PC-9 (cell line): ENCODE data around the gene CPTP. TPM values are rescaled to one million over a fixed set of nuclear protein-coding genes. Genes with fewer than 3 reads are reported as not detected.

Source experiments
- BruUV-seq: library from RNA; stranded (reverse); fragments of 400-500 nt; replicated peaks from 2 replicates; lab custom pipeline; 2021; lab: Mats Ljungman, UMichigan
- CTCF ChIA-PET: fragments of 300-600 bp; sonication (Branson Sonifier 250); formaldehyde crosslinking; loops from one replicate; lab custom pipeline; 2022; ENCODE audit warnings: antibody characterized with exemption; lab: Charles Lee
- POLR2A ChIA-PET: fragments of 300-600 bp; sonication (Branson Sonifier 250); formaldehyde crosslinking; loops from one replicate; lab custom pipeline; 2022; ENCODE audit warnings: antibody characterized with exemption; ENCODE audit not compliant: unreplicated experiment; lab: Charles Lee
- DNase-seq, 2 experiments: peaks; one replicate each; pipeline versions ENCODE4 v3.0.0 to v3.0.0-alpha.2; 2015 to 2022; ENCODE audit warnings: mixed read lengths in 1 of 2
- H2AFZ ChIP-seq: fragments of 200-600 bp; sonication (generic); 2 replicates; pipeline ENCODE4 v1.8.1; 2017; ENCODE audit warnings: antibody characterized with exemption
- H3F3A ChIP-seq: fragments of 200-600 bp; sonication (generic); 2 replicates; pipeline ENCODE4 v1.8.1; 2017; ENCODE audit warnings: antibody characterized with exemption, mild to moderate bottlenecking, low read depth; ENCODE audit not compliant: insufficient read depth
- H3K27ac ChIP-seq: fragments of 200-600 bp; sonication (generic); 2 replicates; pipeline ENCODE4 v1.6.1; 2016; ENCODE audit warnings: mixed run types
- H3K27me3 ChIP-seq: fragments of 200-600 bp; sonication (generic); 2 replicates; pipeline ENCODE4 v1.6.1; 2016; ENCODE audit warnings: low read depth, mixed run types; ENCODE audit not compliant: insufficient read depth
- H3K36me3 ChIP-seq: fragments of 200-600 bp; sonication (generic); 2 replicates; pipeline ENCODE4 v1.6.1; 2016; ENCODE audit warnings: low read depth, mixed run types
- H3K4me1 ChIP-seq: fragments of 200-600 bp; sonication (generic); replicated peaks from 2 replicates; pipeline ENCODE4 v1.6.1; 2016; ENCODE audit warnings: mixed run types; ENCODE audit not compliant: insufficient read depth
- H3K4me2 ChIP-seq: fragments of 200-600 bp; sonication (generic); 2 replicates; pipeline ENCODE4 v1.6.1; 2017; ENCODE audit warnings: mixed run types
- H3K4me3 ChIP-seq: fragments of 200-600 bp; sonication (generic); 2 replicates; pipeline ENCODE4 v1.6.1; 2016; ENCODE audit warnings: mixed run types
- H3K79me2 ChIP-seq: fragments of 200-600 bp; sonication (generic); 2 replicates; pipeline ENCODE4 v1.6.1; 2017; ENCODE audit warnings: low read depth, mixed run types
- H3K9me2 ChIP-seq: fragments of 200-600 bp; sonication (generic); 2 replicates; pipeline ENCODE4 v1.8.1; 2017; ENCODE audit warnings: mild to moderate bottlenecking; ENCODE audit not compliant: insufficient read depth
- H3K9me3 ChIP-seq: fragments of 200-600 bp; sonication (generic); 2 replicates; pipeline ENCODE4 v1.8.1; 2016; ENCODE audit warnings: low read depth; ENCODE audit not compliant: insufficient read depth
- H4K20me1 ChIP-seq: fragments of 200-600 bp; sonication (generic); 2 replicates; pipeline ENCODE4 v1.8.1; 2017; ENCODE audit not compliant: insufficient read depth
- EZH2 ChIP-seq: fragments of 200-600 bp; sonication (generic); IDR thresholded peaks from 2 replicates; pipeline ENCODE4 v1.8.0; 2017; ENCODE audit warnings: antibody characterized with exemption, low read depth
- intact Hi-C: fragments of 100-400 bp; cut with micrococcal nuclease; formaldehyde crosslinking; loops from one replicate; pipeline ENCODE4 v1.10.0; 2022; ENCODE audit not compliant: unreplicated experiment
- total RNA-seq: library from RNA; stranded (reverse); gene quantifications from 2 replicates; pipeline ENCODE4 v1.2.3, GENCODE V29; 2021
- TF ChIP-seq, protein P1 (sequence below): fragments of 200-600 bp; sonication (generic); conservative IDR thresholded peaks from 2 replicates; pipeline ENCODE4 v1.6.1; 2017; ENCODE audit warnings: mixed run types, antibody characterized with exemption, mild to moderate bottlenecking, moderate library complexity

The CPTP gene
- total RNA-seq, 1 experiment from 2014 or later: 33.7 TPM

DNA sequence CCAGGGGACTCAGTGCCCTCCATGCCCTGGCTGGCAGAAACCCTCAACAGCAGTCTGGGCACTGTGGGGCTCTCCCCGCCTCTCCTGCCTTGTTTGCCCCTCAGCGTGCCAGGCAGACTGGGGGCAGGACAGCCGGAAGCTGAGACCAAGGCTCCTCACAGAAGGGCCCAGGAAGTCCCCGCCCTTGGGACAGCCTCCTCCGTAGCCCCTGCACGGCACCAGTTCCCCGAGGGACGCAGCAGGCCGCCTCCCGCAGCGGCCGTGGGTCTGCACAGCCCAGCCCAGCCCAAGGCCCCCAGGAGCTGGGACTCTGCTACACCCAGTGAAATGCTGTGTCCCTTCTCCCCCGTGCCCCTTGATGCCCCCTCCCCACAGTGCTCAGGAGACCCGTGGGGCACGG, 3.7 kb downstream of the CPTP start:
- Histone ChIP-seq H3K9me2 (no peaks in the 10 kb centered on the region), H3K4me3 (no peak overlapping the region), H3F3A (peaks cover 45% of the 10 kb centered on the region; the same call in 1 of the 2 replicates), H4K20me1 (peaks cover 8% of the 10 kb centered on the region), H3K27me3 (no peaks in the 10 kb centered on the region), H3K9me3 (no peaks in the 10 kb centered on the region), H3K79me2 (peaks cover 35% of the 10 kb centered on the region), H3K4me1 (peaks cover 30% of the 10 kb centered on the region), H3K27ac (no peak overlapping the region), H3K36me3 (no peaks in the 10 kb centered on the region), H3K4me2 (no peak overlapping the region), H2AFZ (no peak overlapping the region)
- no TSS peak for BruUV-seq
- POLR2A ChIA-PET: no interaction called here
- CTCF ChIA-PET: no interaction called here
- no peak for TF ChIP-seq EZH2
- TF ChIP-seq, protein P1, sequence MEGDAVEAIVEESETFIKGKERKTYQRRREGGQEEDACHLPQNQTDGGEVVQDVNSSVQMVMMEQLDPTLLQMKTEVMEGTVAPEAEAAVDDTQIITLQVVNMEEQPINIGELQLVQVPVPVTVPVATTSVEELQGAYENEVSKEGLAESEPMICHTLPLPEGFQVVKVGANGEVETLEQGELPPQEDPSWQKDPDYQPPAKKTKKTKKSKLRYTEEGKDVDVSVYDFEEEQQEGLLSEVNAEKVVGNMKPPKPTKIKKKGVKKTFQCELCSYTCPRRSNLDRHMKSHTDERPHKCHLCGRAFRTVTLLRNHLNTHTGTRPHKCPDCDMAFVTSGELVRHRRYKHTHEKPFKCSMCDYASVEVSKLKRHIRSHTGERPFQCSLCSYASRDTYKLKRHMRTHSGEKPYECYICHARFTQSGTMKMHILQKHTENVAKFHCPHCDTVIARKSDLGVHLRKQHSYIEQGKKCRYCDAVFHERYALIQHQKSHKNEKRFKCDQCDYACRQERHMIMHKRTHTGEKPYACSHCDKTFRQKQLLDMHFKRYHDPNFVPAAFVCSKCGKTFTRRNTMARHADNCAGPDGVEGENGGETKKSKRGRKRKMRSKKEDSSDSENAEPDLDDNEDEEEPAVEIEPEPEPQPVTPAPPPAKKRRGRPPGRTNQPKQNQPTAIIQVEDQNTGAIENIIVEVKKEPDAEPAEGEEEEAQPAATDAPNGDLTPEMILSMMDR: no peak
- intact Hi-C loops: no loop called here
- DNase-seq: no peak

DNA sequence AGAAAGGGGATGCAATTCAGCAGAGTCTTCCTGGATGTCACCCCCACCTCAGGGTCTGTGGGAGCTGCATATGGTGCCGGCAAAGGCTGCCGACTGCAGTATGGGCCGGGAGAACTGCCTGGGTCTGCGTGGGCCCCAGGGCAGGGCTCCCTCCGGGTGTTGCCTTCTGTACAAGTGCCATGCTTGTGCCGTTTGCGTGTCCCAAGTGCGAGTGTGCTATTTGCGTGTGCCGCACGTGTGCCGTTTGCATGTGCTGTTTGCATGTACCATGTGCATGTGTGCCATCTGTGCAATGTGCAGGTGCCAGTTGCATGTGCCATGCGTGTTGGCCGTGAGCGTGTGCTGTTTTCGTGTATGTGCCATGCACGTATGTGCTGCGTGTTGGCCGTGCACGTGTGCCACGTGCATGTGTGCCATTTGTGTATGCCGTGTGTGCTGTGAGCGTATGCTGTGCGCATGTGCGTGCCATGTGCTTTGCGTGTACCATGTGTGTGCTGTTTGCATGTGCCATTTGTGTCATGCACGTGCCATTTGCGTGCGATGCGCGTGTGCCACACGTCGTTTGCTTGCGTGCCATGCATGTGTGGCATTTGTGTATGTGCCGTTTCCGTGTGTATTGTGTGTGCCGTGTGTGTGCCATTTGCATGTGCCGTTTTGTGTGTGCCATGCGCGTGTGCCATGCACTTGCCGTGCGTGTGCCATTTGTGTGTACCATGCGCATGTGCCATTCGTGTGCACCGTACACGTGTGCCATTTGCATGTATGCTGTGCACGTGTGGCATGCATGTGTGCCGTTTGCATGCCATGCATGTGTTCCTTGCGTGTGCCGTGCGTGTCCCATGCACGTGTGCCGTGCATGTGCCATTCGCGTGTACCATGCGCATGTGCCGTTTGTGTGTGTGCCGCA, 5.0 kb downstream of the CPTP start:
- POLR2A ChIA-PET: no interaction called here
- DNase-seq: no peak
- BruUV-seq: no TSS peak
- Histone ChIP-seq H3K36me3 (no peaks in the 10 kb centered on the region), H3K27ac (no peak overlapping the region), H3F3A (peaks cover 41% of the 10 kb centered on the region; the same call in 1 of the 2 replicates), H3K4me1 (peaks cover 26% of the 10 kb centered on the region), H3K4me2 (0 out of 2 replicates have a peak overlapping the region, but pooled peaks have one; percentile 65), H4K20me1 (peaks cover 4% of the 10 kb centered on the region; the same call in 1 of the 2 replicates), H3K9me2 (no peaks in the 10 kb centered on the region), H3K9me3 (no peaks in the 10 kb centered on the region), H3K27me3 (no peaks in the 10 kb centered on the region), H3K4me3 (no peak overlapping the region), H2AFZ (no peak overlapping the region), H3K79me2 (peaks cover 27% of the 10 kb centered on the region)
- CTCF ChIA-PET: no interaction called here
- TF ChIP-seq EZH2: no peak
- TF ChIP-seq, protein P1: no peak
- intact Hi-C loops: loop anchor here (2.0 kb wide), 1 partner anchor 15 kb away; no protein-coding TSS in a partner anchor

- H3K79me2 ChIP-seq: peaks cover 19% of the 10 kb centered on the region
- peaks cover 26% of the 10 kb centered on the region for H3K4me1 ChIP-seq
- H3K4me3 ChIP-seq: no peak overlapping the region
- ChIA-PET POLR2A (no interaction called here), CTCF (no interaction called here)
- BruUV-seq: no TSS peak
- H3K9me3 ChIP-seq: no peaks in the 10 kb centered on the region
- no peaks in the 10 kb centered on the region for H3K9me2 ChIP-seq
- no peaks in the 10 kb centered on the region for H3K36me3 ChIP-seq
- H3K27me3 ChIP-seq: no peaks in the 10 kb centered on the region
- peaks cover 35% of the 10 kb centered on the region; the same call in 1 of the 2 replicates for H3F3A ChIP-seq
- intact Hi-C loops: loop anchor here (2.0 kb wide), 1 partner anchor 14 kb away; no protein-coding TSS in a partner anchor
- TF ChIP-seq, protein P1: no peak
- TF ChIP-seq EZH2: no peak
- H4K20me1 ChIP-seq: peaks cover 4% of the 10 kb centered on the region; the same call in 1 of the 2 replicates
- no peak overlapping the region for H2AFZ ChIP-seq
- peak overlapping the region; percentile 65 for H3K4me2 ChIP-seq
- peak overlapping the region; percentile 10; the same call in 1 of the 2 replicates for H3K27ac ChIP-seq
- peak in 1 of 2 experiments; percentile 73 for DNase-seq
Observed at GRCh38 chr1:1330366-1331067, 5.9 kb downstream of the CPTP start.
